HAP-1 (cell line): Measurements from ENCODE around the gene LBR.

Source experiments
- DNase-seq, 2 experiments: peaks; one replicate each; pipeline ENCODE4 v3.0.0-alpha.2; 2016 to 2020; ENCODE audit warnings: low spot score in 2 of 2
- H3K27me3 ChIP-seq: fragments of 250-450 bp; sonication (Bioruptor Pico); 2 replicates; pipeline ENCODE4 v1.5.1; 2020; ENCODE audit warnings: low read depth, mild to moderate bottlenecking, moderate library complexity
- H3K36me3 ChIP-seq: fragments of 250-450 bp; sonication (Bioruptor Pico); replicated peaks from 2 replicates; pipeline ENCODE4 v1.5.1; 2020; ENCODE audit warnings: mild to moderate bottlenecking
- H3K4me1 ChIP-seq: fragments of 250-450 bp; sonication (Bioruptor Pico); 2 replicates; pipeline ENCODE4 v1.5.1; 2020; ENCODE audit warnings: mild to moderate bottlenecking
- H3K4me3 ChIP-seq: fragments of 250-450 bp; sonication (Bioruptor Pico); 2 replicates; pipeline ENCODE4 v1.5.1; 2020; ENCODE audit warnings: mild to moderate bottlenecking, moderate library complexity
- H3K9me3 ChIP-seq: fragments of 250-450 bp; sonication (Bioruptor Pico); 2 replicates; pipeline ENCODE4 v1.5.1; 2020; ENCODE audit warnings: mild to moderate bottlenecking, moderate library complexity
- in situ Hi-C: fragments of 300-500 bp; cut with MboI; formaldehyde crosslinking; loops from 3 replicates; pipeline ENCODE4 v1.14.3; 2020; ENCODE audit warnings: low sequenced_read_pairs, inconsistent platforms, mixed read lengths

LBR gene

GRCh38 chr1:225469051-225469450 lies 41.2 kb upstream of the LBR start:
- H3K4me1 ChIP-seq: no peaks in the 10 kb centered on the region; the same call in 1 of the 2 replicates
- no peaks in the 10 kb centered on the region for H3K9me3 ChIP-seq
- DNase-seq: no peak
- no peaks in the 10 kb centered on the region for H3K36me3 ChIP-seq
- in situ Hi-C loops: no loop called here
- no peak overlapping the region for H3K4me3 ChIP-seq
- no peaks in the 10 kb centered on the region for H3K27me3 ChIP-seq

GRCh38 chr1:225468270-225469020 lies 40.6 kb upstream of the LBR start:
- in situ Hi-C loops: no loop called here
- no peak for DNase-seq
- Histone ChIP-seq H3K9me3 (no peaks in the 10 kb centered on the region), H3K4me3 (no peak overlapping the region), H3K4me1 (no peaks in the 10 kb centered on the region; the same call in 1 of the 2 replicates), H3K36me3 (no peaks in the 10 kb centered on the region), H3K27me3 (no peaks in the 10 kb centered on the region)

DNA sequence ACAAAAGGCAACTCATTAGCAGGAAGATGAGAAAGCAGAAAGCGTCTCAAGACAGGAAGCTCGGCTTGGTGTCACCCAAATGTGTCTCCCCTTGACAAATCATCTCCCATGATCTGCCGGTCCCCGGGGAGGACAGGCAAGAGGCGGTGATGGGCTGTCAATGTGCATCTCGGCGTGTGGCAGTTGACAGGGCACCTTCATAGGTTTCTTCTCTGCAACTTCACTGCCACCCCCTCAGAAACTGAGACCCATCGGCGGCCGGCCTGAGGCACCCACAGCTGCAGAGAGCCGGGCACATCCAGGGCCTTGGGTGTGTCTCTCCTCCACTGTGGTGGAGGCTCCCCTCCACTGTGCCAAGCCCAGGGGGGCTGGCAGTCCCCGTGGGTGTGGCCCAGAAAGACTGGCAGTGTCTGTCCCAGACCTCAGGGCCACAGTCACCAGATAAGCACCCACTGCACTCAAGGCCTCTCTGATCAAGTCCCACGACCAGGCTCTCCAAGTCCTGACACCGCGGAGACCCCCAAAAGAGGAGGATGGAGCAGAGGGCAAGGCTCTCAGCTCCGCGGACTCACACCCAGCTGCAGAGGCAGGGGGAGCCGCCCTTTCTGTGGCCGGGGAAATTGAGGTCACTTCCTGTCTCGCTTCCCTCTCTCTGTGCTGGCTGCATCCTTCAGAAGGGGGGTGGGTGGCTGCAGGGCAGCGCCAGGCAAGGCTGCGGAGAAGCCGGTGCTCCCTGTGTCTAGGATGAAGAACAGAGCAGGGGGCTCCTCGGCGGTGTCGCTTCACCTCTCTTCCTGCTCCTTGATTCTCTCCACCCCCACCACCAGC lies 39.6 kb upstream of the LBR start:
- Histone ChIP-seq H3K9me3 (no peaks in the 10 kb centered on the region), H3K4me1 (no peaks in the 10 kb centered on the region; the same call in 1 of the 2 replicates), H3K4me3 (no peak overlapping the region), H3K36me3 (no peaks in the 10 kb centered on the region), H3K27me3 (no peaks in the 10 kb centered on the region)
- in situ Hi-C loops: no loop called here
- DNase-seq: no peak

DNA sequence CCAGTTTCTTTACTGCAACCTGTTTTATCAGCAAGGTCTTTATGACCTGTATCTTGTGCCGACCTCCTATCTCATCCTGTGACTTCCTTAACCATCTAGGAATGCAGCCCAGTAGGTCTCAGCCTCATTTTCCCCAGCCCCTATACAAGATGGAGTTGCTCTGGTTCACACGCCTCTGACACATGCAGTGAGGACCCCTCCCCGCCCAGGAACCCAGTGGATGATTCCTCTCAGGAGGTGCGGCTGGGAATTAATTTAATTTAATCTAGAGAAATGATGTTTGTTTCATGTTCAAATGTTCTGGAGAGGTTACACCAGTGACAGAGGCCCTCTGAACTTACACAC lies 39.0 kb upstream of the LBR start:
- Histone ChIP-seq H3K4me3 (no peak overlapping the region), H3K4me1 (no peaks in the 10 kb centered on the region; the same call in 1 of the 2 replicates), H3K36me3 (no peaks in the 10 kb centered on the region), H3K27me3 (no peaks in the 10 kb centered on the region), H3K9me3 (no peaks in the 10 kb centered on the region)
- no peak for DNase-seq
- in situ Hi-C loops: no loop called here

DNA sequence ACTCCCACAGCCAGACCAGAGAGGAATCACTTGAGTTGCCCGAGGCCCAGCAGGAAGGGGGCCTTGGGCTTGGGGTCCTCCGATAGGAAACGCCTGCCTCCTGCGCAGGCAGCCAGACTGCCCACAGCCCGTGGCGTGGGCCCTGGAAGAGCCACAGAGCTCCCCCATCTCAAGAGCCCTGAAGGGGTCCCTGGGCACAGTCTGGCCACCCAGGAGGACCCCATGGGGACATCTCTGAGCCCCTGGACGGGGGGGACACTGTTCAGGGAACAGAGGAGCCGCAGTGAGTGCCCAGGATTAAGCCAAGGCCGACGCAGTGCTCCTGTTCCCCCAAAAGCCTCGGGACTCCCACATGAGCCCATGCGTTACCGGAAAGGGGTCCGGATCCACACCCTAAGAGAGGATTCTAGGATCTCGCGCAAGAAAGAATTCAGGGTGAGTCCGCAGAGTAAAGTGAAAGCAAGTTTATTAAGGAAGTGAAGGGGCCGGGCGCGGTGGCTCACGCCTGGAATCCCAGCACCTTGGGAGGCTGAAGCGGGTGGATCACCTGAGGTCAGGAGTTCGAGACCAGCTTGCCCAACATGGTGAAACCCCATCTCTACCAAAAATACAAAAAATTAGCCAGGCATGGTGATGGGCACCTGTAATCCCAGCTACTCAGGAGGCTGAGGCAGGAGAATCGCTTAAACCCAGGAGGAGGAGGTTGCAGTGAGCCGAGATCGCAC lies 38.1 kb upstream of the LBR start:
- in situ Hi-C loops: no loop called here
- H3K4me3 ChIP-seq: no peak overlapping the region
- no peaks in the 10 kb centered on the region for H3K27me3 ChIP-seq
- H3K4me1 ChIP-seq: no peaks in the 10 kb centered on the region; the same call in 1 of the 2 replicates
- no peak for DNase-seq
- H3K9me3 ChIP-seq: no peaks in the 10 kb centered on the region
- H3K36me3 ChIP-seq: no peaks in the 10 kb centered on the region

DNA sequence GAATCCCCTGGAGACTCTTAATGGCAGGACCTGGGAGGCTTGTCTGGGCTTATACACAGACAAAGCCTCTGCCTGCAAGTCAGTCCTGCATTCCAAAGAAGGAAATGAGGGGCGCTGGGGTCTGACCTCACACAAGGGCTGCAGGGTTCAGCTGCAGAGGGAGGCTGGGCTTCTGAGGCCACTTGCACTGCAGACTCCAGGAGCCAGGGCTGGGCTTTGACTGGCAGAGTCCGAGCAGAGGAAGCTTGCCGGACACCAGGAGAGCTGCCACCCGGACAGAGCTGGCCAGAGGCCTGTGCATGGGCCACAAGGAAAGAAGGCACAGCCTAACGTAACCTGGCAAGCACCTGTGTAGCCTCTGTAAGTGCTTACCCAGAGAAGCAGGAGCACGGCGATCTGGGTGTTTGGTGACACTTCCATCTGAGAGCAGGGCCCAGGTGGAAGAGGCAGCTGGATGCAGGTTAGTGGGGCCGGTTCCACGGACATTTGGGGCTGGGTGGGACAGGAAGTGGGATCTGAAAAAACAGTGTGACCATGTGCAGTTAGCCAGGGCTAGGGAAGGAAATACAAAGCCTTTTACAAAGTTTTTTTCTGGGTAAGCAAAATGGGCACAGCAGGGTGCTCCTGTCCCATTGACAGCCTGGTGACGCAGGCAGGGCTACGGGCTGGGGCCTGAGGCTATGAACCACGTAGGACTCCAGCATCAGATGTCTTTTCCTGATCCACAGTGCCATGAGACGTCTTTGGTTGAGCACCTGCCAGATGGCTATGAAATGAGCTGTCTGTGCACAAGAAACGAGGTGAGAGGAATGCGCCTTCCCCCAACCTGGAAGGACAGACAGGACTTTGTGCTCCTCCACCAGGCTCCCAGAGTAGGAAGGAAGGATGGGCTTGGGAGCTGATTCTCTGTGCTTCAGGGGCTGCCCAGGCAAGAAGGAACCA lies 37.3 kb upstream of the LBR start:
- Histone ChIP-seq H3K4me1 (no peaks in the 10 kb centered on the region; the same call in 1 of the 2 replicates), H3K4me3 (no peak overlapping the region), H3K9me3 (no peaks in the 10 kb centered on the region), H3K36me3 (no peaks in the 10 kb centered on the region), H3K27me3 (no peaks in the 10 kb centered on the region)
- peak; percentile 25 to 32 for DNase-seq
- in situ Hi-C loops: no loop called here

DNA sequence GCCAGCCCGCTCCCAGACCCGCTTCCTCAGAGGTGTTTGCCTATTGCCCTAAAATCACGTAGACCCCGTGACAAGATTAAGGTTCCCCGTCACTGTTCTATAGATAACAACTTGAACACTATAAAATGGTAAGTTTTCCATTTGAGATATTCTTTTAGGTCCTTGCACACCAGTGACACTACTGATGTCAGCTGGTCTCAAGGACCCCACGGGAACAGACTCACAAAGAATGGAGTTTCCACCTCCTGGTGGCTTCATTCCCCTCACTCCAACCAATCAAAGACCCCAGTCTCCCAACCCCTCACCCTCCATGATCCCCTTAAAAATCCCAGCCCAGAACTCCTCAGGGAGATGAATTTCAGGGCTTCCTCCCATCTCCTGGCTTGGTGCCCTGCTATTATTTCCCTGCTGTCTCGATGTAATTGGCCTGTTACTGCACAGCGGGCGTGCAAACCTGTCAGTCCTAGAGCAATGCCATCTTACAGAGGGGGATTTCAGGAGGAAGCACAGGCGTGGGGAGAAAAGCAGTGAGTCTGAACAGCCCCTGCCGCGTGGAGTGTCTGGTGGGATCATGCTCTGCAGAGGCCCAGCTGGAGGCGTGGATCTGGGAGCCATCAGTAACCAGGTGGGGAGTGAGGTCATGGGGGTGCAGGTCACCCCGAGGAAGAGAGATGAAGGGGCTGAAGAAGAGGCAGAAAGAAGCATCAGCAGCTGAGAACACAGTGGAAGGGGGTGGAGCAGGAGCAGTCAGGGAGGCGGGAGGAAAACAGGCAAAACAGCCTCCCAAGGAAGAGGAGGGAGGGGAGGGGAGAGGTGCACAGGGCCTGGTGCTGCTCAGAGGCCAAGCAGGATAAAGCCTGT lies 35.1 kb upstream of the LBR start:
- in situ Hi-C loops: no loop called here
- Histone ChIP-seq H3K27me3 (no peaks in the 10 kb centered on the region), H3K4me3 (no peak overlapping the region), H3K36me3 (no peaks in the 10 kb centered on the region), H3K4me1 (no peaks in the 10 kb centered on the region; the same call in 1 of the 2 replicates), H3K9me3 (0 out of 2 replicates have a peak, but pooled peaks cover 3% of the 10 kb centered on the region)
- no peak for DNase-seq

- 0 out of 2 replicates have a peak, but pooled peaks cover 3% of the 10 kb centered on the region for H3K9me3 ChIP-seq
- DNase-seq: no peak
- in situ Hi-C loops: no loop called here
- no peak overlapping the region for H3K4me3 ChIP-seq
- no peaks in the 10 kb centered on the region; the same call in 1 of the 2 replicates for H3K4me1 ChIP-seq
- no peaks in the 10 kb centered on the region for H3K36me3 ChIP-seq
- H3K27me3 ChIP-seq: no peaks in the 10 kb centered on the region
Observed at GRCh38 chr1:225462429-225462713, 34.5 kb upstream of the LBR start.

DNA sequence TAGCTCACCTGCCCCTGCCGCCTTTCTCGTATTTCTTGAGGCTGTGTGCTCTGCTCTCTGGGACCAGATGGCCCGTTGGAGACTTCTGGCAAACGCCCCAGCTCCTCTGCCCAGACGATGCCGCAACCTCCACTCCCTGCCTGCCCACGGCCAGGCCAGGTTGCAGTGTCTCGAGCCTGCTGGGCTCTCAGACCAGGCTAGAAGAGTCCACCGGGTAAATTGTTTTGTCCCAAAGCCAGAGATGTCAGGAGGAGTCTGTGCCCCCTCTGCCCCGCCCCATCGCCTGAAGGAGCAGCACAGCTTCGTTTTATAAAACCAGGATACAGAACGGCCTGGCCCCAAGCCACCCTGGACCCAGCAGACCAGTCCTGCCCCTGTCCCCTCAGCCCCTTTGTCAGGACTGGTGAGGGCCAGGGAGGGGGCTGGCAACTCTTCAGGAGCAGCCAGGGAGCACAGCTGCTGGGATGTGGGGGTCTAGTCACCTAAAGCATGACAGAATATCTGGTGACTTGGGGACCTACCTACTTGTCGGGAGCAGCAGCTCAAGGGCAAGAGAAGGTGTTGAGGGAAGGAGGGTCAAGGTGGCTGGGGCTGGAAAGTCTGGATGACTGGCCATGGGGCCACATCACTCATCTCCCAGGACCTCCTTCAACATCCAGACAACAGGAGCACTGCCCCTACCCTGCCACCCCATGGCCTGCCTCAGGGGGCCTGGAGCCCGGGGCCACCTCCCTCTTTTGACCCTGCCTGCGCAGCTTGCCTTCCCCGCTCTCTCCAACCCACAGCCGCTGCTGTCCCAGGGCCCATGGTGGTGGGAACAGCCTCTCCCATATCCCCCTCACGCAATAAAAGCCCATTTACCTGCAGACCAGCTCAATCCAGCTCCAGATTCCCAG lies 33.9 kb upstream of the LBR start:
- 0 out of 2 replicates have a peak, but pooled peaks cover 3% of the 10 kb centered on the region for H3K9me3 ChIP-seq
- in situ Hi-C loops: no loop called here
- H3K4me1 ChIP-seq: no peaks in the 10 kb centered on the region; the same call in 1 of the 2 replicates
- H3K27me3 ChIP-seq: no peaks in the 10 kb centered on the region
- no peak overlapping the region for H3K4me3 ChIP-seq
- H3K36me3 ChIP-seq: no peaks in the 10 kb centered on the region
- no peak for DNase-seq

DNA sequence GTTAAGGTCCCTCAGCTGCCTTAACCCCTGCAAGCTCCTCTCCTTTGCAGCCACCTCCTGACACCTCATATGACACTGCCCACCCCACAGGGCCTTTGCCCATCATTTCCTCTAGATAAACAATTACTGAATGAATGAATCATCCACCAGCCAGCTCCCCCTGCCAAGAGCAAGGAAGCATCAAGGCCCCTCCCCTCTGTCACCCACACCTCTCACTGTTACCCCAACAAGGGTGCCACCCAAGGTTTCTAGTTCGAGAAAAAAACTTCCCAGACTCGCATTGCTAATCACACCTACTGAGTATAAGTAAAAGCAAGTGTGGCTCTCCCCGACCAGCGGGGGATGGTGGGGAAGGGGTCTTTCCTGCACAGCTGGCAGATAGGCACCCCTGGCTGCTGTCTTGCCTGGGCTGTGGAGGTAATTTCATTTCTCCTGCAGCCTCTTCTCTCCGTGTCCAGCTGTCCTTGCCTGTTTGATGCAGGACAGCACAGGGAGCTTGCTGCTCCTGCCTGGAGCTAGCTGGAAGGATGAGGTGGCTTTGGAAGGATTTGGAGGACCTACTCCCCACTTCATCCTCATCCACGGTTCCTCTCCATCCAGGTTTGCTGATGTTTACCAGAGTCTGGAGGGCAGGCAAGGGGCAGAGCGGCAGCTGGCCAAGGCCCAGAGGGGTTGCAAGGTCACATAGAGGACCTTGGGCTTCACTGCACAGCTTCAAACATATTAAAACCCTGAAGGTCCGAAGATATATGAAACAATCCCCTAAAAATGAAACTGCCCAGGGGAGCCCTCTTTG lies 33.1 kb upstream of the LBR start:
- in situ Hi-C loops: no loop called here

More for the DNA sequence above, 33.1 kb upstream of the LBR start:
- no peaks in the 10 kb centered on the region; the same call in 1 of the 2 replicates for H3K4me1 ChIP-seq
- H3K27me3 ChIP-seq: no peaks in the 10 kb centered on the region
- 0 out of 2 replicates have a peak, but pooled peaks cover 3% of the 10 kb centered on the region for H3K9me3 ChIP-seq
- DNase-seq: no peak
- no peak overlapping the region for H3K4me3 ChIP-seq
- no peaks in the 10 kb centered on the region for H3K36me3 ChIP-seq
